Measurements from ENCODE around the gene HDHD3.
"Not testable (repeated sequence)": the region's sequence is repeated elsewhere in the genome, so short reads cannot be mapped to it uniquely, and the experiment has no call there.

- TF ChIP-seq CTCF, POLR2A (IDR thresholded peaks at IDR 0.05): not testable (repeated sequence)
These were observed 11.1 kb downstream of the HDHD3 start for GRCh38 chr9:113365652-113366051.

All from thyroid gland (tissue), 4 donors.